Breast epithelium (tissue), 3 donors: ENCODE results near the gene SUPT16H.

ENCODE experiments used
- POLR2AphosphoS5 ChIP-seq, 3 donors: sonication (generic); formaldehyde crosslinking; IDR thresholded peaks; one replicate each; pipeline ENCODE4 v1.6.1; 2017; ENCODE audit warnings: antibody characterized with exemption in 3 of 3
- TF ChIP-seq, protein P1 (sequence below), 3 donors: fragments of 450-650 bp; IDR thresholded peaks; one replicate each; pipeline ENCODE4 v1.5.1; 2016 to 2017; ENCODE audit warnings: antibody characterized with exemption in 3 of 3, mild to moderate bottlenecking in 3 of 3, moderate library complexity in 3 of 3

DNA sequence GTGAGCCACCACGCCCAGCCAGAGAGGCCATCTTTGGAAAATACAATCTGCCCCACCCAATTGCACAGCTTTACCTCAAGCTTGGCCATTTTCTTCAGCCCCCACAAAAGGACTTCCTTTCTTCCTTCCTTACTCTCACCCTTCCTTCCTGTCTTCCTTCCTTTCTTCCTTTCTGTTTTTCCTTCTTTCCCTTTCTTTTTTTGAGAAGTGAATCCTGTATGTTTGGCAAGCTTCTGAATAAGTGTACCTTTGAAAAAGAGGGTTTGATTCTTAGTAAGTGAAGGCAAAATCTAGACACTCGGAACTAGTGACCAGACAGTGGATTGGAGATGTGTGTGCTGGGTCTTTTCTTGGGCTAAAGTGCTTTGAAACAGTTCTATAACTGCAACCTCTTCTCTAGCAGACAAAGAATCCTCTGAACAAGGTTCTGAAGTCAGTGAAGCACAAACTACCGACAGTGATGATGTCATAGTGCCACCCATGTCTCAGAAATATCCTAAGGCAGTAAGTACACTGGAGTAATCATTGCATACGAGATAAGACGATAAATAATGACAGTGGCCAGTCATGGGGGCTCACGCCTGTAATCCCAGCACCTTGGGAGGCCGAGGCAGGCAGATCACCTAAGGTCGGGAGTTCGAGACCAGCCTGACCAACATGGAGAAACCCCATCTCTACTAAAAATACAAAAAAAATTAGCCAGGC, 49.5 kb downstream of the SUPT16H start:
- TF ChIP-seq, protein P1, sequence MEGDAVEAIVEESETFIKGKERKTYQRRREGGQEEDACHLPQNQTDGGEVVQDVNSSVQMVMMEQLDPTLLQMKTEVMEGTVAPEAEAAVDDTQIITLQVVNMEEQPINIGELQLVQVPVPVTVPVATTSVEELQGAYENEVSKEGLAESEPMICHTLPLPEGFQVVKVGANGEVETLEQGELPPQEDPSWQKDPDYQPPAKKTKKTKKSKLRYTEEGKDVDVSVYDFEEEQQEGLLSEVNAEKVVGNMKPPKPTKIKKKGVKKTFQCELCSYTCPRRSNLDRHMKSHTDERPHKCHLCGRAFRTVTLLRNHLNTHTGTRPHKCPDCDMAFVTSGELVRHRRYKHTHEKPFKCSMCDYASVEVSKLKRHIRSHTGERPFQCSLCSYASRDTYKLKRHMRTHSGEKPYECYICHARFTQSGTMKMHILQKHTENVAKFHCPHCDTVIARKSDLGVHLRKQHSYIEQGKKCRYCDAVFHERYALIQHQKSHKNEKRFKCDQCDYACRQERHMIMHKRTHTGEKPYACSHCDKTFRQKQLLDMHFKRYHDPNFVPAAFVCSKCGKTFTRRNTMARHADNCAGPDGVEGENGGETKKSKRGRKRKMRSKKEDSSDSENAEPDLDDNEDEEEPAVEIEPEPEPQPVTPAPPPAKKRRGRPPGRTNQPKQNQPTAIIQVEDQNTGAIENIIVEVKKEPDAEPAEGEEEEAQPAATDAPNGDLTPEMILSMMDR (IDR thresholded peaks at IDR 0.05), result no peak
- no peak for TF ChIP-seq POLR2AphosphoS5 (IDR thresholded peaks at IDR 0.05)
